HG02970 (cell line): ENCODE measurements around the gene IRGC.

Experiments used
- ATAC-seq: cut with Tn5 transposase; IDR thresholded peaks from one replicate; pipeline ENCODE4 v1.9.1; 2021; ENCODE audit warnings: mild to moderate bottlenecking, moderate library complexity, moderate number of reproducible peaks; ENCODE audit not compliant: unreplicated experiment, low FRiP score

The IRGC gene

DNA sequence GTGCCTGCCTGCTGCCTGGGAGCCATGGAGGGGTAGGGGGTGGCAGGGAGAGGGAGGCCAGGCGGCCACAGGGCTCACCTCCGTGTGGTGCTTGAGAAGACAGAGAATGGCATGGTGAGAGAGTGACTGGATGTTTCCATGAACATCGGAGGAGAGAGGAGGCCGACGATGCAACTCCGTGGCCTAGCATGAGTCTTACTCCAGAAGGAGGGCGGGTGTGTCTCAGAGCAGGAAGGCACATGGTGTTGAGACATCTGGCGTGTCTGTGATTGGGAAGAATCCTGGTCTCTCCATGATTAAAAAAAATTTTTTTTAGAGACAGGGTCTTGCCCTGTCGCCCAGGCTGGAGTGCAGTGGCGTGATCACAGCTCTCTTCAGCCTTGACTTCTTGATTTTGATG lies 5.1 kb downstream of the IRGC start:
- ATAC-seq = no peak

DNA sequence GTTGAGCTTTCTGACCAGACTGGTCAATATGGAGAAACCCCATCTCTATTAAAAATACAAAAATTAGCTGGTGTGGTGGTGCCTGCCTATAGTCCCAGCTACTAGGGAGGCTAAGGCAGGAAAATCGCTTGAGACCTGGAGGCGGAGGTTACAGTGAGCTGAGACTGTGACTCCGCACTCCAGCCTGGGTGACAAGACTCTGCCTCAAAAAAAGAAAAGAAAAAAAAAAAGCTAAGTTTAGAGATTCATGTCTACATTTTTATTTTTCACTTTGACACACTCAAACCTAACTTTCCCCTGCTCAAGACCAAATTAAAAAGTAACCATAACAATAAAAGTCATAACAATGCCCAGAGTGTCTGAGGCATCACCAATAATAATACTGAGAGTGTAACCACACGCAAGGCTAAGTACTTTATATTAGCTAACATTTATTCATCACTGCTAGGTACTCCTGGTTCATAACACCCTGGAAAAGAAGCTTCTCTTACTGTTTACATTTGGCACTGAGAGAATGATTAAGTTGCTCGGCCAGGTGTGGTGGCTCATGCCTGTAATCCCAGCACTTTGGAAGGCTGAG lies 5.7 kb downstream of the IRGC start:
- no peak for ATAC-seq

DNA sequence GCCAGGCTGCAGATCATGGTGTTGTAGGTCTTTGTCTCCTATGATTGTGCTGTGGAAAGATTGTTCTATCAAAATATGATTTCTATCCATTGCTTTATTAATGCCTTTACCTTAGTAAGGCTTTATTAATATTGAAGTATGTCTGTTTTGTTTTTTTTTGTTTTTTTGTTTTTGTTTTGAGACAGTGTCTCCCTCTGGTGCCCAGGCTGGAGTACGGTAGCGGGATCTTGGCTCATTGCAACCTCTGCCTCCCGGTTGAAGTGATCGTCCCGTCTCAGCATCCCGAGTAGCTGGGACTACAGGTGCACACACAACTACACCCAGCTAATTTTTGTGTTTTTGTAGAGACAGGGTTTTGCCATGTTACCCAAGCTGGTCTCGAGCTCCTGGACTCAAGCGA lies 7.7 kb downstream of the IRGC start:
- no peak for ATAC-seq

DNA sequence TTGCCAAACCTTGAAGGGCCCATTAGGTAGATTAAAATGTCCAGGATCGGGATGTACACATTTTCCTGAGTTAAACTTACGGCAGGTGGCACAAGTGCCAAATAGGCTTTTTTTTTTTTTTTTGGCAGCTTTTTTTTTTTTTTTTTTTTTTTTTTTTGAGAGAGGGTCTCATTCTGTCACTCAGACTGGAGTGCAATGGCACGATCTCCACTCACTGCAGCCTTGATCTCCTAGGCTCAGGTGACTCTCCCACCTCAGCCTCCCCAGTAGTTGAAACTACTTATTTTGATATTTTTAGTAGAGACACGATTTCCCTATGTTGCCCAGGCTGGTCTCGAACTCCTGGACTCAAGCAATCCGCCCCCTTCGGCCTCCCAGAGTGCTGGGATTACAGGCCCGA lies 9.0 kb downstream of the IRGC start:
- ATAC-seq = no peak

DNA sequence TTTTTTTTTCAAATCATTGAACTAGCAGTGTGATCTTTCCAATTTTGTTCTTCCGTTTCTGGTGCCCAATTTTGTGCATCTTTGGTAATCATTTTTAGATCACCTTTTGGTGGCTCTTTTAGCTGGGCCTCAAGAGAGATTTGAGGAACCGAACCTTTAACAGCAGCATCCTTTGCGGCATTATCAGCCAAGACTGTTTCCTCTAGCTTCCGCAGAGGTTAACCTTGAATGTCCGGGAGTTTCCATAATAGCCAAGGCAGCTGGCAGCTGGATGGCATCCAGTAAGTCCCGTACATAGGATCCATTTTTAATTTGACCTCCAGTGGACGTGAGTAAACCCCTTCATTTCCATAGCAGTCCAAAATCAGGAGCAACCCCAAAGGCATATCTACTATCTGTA lies 9.6 kb downstream of the IRGC start:
- no peak for ATAC-seq

DNA sequence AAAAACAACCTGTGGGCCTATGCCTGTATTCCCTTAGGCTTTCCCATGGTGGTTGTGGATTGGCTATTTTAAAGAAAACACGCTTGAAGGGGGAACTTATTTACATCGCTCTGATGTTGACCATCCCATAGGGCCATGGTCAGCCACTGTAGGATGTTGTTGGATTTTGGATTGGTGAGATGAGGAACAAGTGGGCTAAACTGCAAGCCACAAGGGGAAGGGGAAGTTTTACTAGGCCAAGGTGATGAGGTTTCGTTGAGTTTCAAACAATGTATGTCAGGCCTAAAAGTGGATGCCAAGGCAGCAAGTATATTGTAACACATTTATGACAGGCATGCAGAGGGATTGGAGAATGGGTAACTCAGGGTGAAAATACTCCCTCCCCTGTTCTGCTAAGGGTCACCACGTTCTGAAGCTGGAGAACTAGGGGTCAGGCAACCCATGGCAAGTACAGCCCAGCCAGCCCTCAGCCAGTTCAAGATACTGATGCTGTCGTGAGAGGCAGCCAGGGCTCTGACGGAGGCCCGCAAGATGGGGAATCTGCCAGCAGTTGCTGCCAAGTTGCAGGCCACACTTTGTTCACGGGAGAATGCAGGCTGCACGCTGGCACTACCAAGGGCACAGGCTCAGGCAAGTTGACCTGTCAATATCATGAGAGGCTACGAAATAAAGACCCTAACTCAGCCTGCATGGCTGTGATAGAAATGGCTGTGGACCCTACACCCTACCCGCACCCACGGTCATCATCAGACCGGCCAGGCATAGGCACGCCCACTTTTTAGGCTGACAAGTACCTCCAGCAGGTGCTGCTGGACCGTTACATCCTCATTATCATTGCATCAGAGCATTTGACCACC lies 11.1 kb downstream of the IRGC start:
- ATAC-seq = no peak

DNA sequence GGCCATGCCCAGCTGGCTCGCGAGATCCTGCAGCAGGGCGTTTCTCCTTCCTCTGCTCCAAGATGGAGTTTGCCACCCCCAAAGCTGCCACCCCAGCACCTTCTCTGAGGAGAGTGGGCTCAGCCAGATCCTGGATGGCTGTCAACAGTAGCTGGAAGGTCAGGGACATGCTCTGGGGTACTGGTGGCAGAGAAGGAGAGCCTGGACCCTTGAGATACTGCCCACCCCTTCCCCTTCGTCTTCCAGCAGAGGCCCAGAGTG lies 11.6 kb downstream of the IRGC start:
- ATAC-seq = no peak

DNA sequence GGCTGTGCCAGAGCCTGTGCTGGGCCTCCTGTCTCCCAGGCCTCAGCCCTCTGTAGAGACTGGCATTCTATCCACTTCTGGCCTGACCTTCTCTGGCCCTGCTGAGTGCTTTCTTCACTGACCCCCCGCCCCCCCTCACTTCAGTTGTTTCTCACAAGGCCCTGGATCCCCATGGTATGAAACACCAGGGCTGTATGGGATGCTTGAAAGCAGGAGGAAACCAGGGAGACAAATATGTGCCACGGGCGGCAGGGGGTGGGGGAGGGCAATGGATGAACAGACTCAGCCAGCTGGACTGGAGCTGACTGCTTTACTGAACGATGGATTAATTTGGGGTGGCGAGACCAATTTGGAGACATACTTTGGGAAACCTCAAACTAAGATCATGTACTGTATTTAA lies 14.0 kb downstream of the IRGC start:
- no peak for ATAC-seq

DNA sequence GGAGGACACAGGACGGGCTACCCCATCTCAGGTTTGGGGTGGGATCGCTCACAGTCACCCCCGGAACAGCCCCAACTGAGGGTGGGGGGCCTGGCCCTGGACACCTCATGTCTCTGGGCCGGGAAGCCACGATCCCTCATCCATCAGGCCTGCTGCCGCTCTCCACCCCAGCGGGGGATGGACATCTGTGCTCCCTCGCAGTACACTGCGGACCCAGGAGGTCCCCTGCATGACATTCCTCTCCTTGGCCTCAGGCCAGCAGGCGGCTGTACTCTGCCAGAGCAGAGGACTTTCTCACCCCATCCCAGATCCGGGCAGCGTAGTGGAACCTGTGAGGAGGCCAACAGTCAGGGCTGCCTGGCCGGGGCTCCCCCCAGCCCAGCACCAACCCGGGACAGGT lies 15.5 kb downstream of the IRGC start:
- no peak for ATAC-seq

DNA sequence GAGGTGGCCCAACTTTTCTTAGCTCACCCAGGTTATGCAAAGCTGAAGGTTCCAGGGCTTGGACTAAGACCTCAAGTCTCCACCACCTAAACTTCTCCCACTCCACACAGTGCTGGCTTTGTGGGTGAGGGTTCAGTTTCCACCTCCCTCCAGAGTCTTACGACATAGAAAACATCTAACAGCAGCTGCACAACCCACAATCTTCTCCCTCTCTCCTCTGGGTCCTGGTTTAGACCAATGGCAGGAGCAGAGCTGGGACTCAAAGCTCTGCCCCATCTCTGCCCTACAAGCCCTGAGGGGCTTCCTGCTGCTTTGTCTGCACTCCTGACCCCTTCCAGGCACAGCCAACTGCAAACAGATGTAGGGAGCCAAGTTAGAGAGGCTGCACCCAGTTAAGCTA lies 16.0 kb downstream of the IRGC start:
- no peak for ATAC-seq

DNA sequence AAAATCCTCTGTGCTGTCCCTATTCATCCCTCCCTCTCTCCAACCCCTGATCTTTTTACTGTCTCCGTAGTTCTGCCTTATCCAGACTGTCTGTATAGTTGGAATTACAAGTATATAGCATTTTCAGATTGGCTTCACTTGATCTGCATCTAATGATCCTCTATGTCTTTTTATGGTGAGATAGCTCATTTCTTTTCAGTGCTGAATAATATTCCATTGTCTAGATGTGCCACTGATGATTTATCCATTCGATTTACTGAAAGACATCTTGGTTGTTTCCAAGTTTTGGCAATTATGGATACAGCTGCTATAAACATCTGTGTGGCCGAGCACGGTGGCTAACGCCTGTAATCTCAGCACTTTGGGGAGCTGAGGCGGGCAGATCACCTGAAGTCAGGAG lies 19.1 kb downstream of the IRGC start:
- no peak for ATAC-seq

DNA sequence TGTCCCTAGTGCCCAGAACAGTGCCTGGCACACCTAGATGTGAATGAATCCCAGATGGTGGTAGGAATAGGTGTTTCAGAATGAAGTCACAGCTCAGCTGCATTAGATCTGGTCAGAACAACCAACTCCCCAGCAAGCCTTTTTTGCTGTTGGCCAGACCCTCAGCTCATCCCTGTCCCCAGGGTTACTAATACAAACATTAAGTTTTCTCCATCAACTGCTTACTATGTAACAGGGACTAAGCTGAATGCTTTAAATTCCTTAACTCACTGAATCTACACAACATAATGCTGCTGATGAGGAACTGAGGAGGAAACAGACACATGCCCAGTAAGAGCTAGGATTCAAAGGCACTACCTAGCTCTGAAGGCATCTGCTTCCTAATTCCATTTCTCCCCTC lies 20.1 kb downstream of the IRGC start:
- no peak for ATAC-seq

DNA sequence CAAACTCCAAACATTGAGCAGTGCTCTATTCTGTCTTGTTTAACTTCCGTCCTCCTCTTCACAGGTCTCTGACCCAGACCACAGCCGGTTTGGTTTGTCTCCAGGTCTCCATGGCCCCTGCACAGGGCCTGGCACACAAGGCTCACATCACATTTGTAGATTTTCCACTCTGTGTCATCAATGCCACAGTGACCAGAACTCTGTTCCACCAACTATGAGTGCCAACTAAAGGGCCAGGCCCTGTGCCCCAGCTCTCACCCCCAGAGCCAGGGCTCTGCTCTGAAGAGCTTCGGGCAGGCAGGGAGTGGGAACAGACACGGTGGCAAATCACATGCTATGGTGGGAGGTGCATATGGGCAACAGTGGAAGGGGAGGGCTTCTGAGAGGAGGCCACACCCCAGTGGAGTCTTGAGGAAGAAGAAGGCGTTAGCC lies 22.9 kb downstream of the IRGC start:
- no peak for ATAC-seq

DNA sequence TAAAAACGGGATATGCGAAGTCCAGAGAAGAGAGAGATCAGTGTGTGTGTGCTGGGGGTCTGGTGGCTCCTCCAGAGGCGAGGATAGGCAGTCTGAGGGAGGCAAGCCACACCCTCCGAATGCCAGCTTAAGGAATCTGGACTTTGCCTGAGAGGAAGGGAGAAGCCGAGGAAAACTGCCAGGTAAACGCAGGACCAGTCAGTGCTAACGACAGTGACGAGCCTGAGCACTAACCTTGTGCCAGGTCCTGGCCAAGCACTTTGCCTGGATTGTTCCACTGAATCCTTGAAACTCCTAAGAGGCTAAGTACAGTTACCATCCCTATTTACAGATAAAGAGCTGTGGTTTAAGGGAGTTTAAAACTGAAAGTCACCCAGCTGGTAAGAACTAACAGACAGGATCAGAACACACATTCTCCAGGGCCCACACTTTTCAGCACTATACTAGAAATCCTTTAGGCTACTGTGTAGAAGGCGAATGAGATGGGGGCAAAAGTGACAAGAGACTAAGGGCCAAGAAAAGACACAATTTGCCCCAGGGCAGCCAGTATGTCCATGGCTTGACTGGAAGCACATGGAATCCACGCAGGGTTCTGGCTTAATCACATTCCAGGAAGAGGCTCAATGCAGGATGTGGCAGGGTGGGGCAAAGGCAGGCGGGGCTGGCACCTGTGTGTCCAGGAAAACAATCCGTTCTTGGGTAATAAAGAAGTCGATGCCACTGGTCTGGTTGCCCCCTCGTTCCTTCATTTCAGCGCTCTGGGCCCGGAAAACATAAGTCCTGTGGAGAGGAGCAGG lies 23.8 kb downstream of the IRGC start:
- no peak for ATAC-seq

DNA sequence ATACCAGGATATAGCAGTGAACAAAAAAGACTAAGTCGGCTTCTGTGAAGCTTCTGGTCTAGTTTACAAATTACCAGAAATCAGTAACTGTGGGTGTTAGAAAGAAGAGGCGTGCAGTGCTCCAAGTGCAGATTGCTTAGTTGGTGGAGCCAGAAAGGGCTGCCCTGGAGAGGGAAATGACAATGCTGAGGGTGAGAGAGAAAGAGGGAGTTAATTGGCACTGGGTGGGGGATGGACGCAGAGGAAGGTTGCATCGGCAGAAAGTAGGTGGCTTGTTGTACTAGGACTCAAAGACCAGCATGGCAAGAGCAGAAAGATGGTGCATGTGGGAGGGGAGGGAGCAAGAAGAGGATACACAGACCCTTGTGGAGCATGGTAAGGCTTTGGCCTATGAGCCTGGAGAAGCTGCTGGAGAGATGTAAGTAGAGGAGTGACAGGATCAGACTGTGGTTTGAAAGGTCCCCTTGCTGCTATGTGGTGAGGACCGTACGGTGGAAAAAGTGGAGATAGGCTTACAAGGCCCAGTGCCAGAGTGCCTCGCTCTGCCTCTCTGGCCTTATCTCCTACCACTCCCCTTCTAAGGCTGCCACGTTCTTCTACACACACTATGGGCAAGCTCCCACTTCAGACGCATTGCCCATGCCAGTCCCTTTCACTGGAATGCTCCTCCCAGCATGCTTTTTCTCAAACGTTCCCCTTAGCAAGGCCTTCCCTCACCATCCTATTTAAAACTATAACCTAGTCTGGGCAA lies 25.4 kb downstream of the IRGC start:
- ATAC-seq = no peak

DNA sequence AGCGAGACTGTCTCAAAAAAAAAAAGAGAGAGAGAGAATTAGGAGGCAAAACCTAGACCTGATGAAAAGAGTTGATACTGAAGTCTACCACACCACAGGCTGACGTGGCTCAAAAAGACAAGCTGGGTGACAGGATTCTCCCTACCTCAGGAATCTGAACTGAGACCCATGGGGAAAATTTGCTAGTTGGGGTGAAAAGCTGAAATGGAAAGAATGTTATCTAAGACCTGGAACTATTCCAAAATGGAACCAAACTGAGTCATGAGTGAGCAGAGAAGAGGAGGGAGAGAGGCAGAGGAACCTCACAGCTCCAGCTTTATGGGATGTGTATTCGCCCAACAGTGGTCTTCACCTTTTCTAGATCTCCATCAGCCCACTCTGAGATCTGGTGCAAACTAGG lies 27.2 kb downstream of the IRGC start:
- no peak for ATAC-seq

DNA sequence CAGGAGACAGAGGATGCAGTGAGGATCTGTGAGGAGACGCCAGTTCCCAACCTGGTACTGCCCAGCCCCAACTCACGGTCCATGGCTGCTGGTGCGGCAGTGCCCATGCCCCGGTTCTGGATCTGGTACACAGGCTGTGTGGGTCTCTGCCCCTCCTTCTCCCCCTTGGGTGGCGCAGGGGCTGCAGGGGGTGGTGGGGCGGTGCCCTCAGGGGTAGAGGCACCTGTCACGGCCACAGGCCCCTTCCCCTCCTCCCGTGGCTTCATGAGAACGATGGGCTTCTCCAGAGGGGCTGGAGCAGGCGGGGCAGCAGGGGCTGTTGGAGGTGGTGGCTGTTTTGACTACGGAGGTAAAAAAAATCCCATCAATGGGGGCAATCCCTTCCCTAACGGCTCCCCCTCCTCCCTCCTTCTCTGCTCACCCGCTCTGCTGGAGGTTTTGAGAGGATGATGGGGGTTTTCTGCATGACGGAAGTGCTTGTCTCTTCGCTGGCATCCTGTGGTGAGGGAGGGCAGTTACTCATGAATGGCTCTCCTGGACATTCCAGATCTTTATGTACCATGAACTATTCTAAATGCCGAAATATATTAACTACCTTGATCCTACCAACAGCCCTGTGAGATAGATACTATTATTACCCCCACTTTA lies 31.8 kb downstream of the IRGC start:
- no peak for ATAC-seq

DNA sequence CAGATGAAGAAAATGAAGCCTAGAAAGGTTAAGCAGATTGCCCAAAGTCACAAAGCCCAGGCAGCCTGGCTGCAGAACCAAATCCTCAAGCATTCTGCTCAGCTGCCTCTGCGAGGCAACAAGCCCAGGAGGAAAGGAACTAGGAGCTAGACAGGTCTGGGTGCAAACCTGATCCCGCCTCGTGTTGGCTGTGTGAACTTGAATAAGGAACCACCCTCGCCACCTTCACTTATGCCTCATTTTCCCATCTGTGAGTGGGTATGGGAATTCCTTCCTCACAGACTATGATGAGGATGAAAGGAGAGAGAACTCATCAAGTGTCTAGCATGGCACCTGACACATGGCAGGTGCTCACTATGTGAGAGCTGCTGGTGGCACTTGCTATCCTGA lies 32.3 kb downstream of the IRGC start:
- no peak for ATAC-seq

DNA sequence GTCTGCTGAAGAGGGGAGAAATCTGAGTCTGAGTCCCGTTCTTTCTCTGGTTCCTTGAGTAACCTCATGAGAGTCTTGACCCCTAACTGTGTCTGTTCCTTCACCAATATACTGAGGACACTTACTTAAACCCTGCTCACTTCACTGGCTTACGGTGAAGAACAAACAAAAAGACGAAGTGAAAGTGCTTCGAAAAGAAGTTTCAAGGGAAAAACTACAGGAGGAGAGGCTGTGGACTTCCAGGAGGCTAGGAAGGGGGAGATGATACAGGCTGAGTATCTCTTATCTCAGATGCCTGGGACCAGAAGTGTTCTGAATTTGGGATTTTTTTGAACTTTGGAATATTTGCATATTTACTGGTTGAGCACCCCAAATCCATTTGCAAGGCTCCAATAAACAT lies 32.8 kb downstream of the IRGC start:
- ATAC-seq = no peak

DNA sequence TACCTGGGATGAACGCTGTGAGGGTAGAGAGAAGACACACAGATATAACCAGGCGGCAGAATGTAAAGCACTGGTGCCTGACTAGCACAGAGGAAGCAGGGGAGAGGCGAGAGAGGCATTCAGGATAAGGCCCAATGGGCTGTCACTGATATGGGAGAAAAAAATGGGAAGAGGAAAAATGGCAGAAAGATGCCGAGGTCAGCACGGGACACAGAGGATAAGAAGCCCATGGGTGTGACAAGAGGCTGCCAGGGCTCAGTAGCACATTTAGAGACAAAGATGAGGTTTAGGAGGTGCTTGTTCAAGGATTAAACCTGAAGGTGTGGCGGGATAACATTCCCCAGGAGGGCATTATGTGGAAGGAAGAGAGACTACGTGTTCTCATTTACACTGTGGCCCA lies 33.3 kb downstream of the IRGC start:
- no peak for ATAC-seq

DNA sequence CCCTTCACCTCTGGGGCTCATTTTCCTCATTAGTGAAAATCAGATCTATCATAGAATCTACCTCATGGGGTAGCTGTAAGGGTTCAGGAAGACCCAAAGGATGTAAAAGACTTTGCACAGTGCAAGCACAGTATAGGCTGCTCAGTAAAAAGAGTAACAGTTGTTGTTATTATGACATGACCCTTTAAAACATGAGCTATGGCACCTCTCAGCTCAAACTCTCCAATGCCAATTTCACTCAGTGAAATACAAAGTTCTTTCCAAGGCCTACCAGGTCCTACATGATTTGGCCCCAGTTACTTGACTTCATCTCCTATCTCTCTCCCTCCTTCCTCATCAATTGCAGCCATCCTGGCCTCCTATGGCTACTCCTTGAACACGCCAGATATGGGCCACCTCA lies 34.0 kb downstream of the IRGC start:
- no peak for ATAC-seq
